Vagina (tissue), 2 donors: ENCODE measurements around the gene KCNJ4.

ENCODE experiments used
- POLR2A ChIP-seq, 2 donors: fragments of 450-650 bp; IDR thresholded peaks; one replicate each; pipeline ENCODE4 v1.6.1; 2017; ENCODE audit warnings: antibody characterized with exemption in 2 of 2, mild to moderate bottlenecking in 2 of 2, moderate library complexity in 2 of 2
- POLR2AphosphoS5 ChIP-seq, 2 donors: sonication (generic); formaldehyde crosslinking; IDR thresholded peaks; one replicate each; pipeline ENCODE4 v1.9.0; 2017; ENCODE audit warnings: antibody characterized with exemption in 2 of 2, mild to moderate bottlenecking in 2 of 2, low read depth in 1 of 2; ENCODE audit not compliant: insufficient read depth in 1 of 2
- TF ChIP-seq, protein P1 (sequence below), 3 experiments: fragments of 450-650 bp in 2 of 3; fragments of 200-600 bp in 1 of 3; sonication (generic) in 1 of 3; IDR thresholded peaks; one replicate each; pipeline ENCODE4 v1.5.1; 2017 to 2019; ENCODE audit warnings: antibody characterized with exemption in 3 of 3, mild to moderate bottlenecking in 2 of 3, moderate library complexity in 2 of 3

DNA sequence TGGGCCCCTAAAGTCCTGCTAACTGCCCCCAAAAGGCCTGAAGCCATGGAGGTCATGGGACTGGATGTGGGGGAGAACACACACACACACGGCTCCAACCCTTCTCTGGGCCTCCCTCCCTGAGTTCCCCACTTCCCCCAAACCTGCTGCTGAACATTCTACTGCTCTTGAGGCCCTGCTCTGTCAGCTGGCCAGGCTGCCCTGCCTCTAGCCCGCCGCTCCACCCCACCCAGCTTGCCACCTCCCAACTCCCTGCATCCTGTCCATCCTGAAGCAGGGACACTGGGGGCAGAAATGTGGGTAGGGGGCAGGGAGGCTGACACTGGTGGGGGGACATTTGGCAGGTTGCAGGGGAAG is 1.0 kb downstream of the KCNJ4 start:
- TF ChIP-seq, protein P1, sequence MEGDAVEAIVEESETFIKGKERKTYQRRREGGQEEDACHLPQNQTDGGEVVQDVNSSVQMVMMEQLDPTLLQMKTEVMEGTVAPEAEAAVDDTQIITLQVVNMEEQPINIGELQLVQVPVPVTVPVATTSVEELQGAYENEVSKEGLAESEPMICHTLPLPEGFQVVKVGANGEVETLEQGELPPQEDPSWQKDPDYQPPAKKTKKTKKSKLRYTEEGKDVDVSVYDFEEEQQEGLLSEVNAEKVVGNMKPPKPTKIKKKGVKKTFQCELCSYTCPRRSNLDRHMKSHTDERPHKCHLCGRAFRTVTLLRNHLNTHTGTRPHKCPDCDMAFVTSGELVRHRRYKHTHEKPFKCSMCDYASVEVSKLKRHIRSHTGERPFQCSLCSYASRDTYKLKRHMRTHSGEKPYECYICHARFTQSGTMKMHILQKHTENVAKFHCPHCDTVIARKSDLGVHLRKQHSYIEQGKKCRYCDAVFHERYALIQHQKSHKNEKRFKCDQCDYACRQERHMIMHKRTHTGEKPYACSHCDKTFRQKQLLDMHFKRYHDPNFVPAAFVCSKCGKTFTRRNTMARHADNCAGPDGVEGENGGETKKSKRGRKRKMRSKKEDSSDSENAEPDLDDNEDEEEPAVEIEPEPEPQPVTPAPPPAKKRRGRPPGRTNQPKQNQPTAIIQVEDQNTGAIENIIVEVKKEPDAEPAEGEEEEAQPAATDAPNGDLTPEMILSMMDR (IDR thresholded peaks at IDR 0.05), result no peak
- TF ChIP-seq POLR2AphosphoS5 (IDR thresholded peaks at IDR 0.05; ENCODE audit: insufficient read depth in 1 of 2, low read depth in 1 of 2) (no peak), POLR2A (IDR thresholded peaks at IDR 0.05) (no peak)
